Measurements from ENCODE around the gene TBRG4. TPM values are rescaled to one million over a fixed set of nuclear protein-coding genes. Genes with fewer than 3 reads are reported as not detected.

The TBRG4 gene
- total and polyA plus RNA-seq, 10 donors: 37.9 to 77.1 (median 57.9) TPM

- WGBS, 5 donors: 72 to 88% (median 80%) methylated on average over 1 of the region's 1 CpG
- peak overlapping the region in 7 of 8 donors; percentile 89 to 97 (median 94) for H3K27ac ChIP-seq
- no peak for DNase-seq
- TF ChIP-seq POLR2A (IDR thresholded peaks at IDR 0.05) (no peak), POLR2AphosphoS5 (IDR thresholded peaks at IDR 0.05) (no peak), CTCF (IDR thresholded peaks at IDR 0.05 in 8 of 11, conservative IDR thresholded peaks at IDR 0.05 in 3 of 11) (no peak)
- intact Hi-C loops (cut with DNase I; ENCODE audit: low total_unique reads): loop anchor here (10.0 kb wide), 1 partner anchor 108 kb away; the partner anchor contains the start of gene CCM2
- peaks cover 27 to 46% (median 41%) of the 10 kb centered on the region in 6 donors for H3K4me1 ChIP-seq
- no peak overlapping the region for H3K4me3 ChIP-seq
- peaks cover 5 to 20% (median 16%) of the 10 kb centered on the region in 6 donors for H3K36me3 ChIP-seq
- H3K27me3 ChIP-seq (replicated peaks in 1 of 7): no peaks in the 10 kb centered on the region
- H3K9me3 ChIP-seq: no peaks in the 10 kb centered on the region
These were observed 1.2 kb upstream of the TBRG4 start for GRCh38 chr7:45112648-45113047.

GRCh38 chr7:45108863-45109262 lies 2.6 kb downstream of the TBRG4 start:
- Histone ChIP-seq H3K9me3 (no peaks in the 10 kb centered on the region), H3K27me3 (replicated peaks in 1 of 7) (no peaks in the 10 kb centered on the region), H3K4me3 (no peak overlapping the region), H3K4me1 (peaks cover 33 to 76% (median 55%) of the 10 kb centered on the region in 6 donors), H3K27ac (no peak overlapping the region), H3K36me3 (peaks cover 14 to 58% (median 54%) of the 10 kb centered on the region in 6 donors)
- intact Hi-C loops (cut with DNase I; ENCODE audit: low total_unique reads): no loop called here
- DNase-seq: peak; percentile 53
- TF ChIP-seq POLR2AphosphoS5 (IDR thresholded peaks at IDR 0.05): no peak
- no peak for TF ChIP-seq POLR2A (IDR thresholded peaks at IDR 0.05)
- TF ChIP-seq CTCF (IDR thresholded peaks at IDR 0.05 in 8 of 11, conservative IDR thresholded peaks at IDR 0.05 in 3 of 11): no peak
- 78 to 99% (median 87%) methylated on average over 8 of the region's 8 CpGs for WGBS, 5 donors

GRCh38 chr7:45107356-45107755 lies 4.1 kb downstream of the TBRG4 start:
- Histone ChIP-seq H3K27ac (no peak overlapping the region), H3K36me3 (peaks cover 19 to 73% (median 69%) of the 10 kb centered on the region in 6 donors), H3K4me3 (no peak overlapping the region), H3K9me3 (no peaks in the 10 kb centered on the region), H3K4me1 (peaks cover 30 to 71% (median 53%) of the 10 kb centered on the region in 6 donors), H3K27me3 (replicated peaks in 1 of 7) (no peaks in the 10 kb centered on the region)
- TF ChIP-seq POLR2A (IDR thresholded peaks at IDR 0.05): no peak
- TF ChIP-seq CTCF (IDR thresholded peaks at IDR 0.05 in 8 of 11, conservative IDR thresholded peaks at IDR 0.05 in 3 of 11): no peak
- no peak for TF ChIP-seq POLR2AphosphoS5 (IDR thresholded peaks at IDR 0.05)
- DNase-seq: peak; percentile 1
- 67 to 82% (median 74%) methylated on average over 3 of the region's 3 CpGs for WGBS, 5 donors
- intact Hi-C loops (cut with DNase I; ENCODE audit: low total_unique reads): no loop called here

- no peak for TF ChIP-seq POLR2AphosphoS5 (IDR thresholded peaks at IDR 0.05)
- TF ChIP-seq CTCF (IDR thresholded peaks at IDR 0.05 in 8 of 11, conservative IDR thresholded peaks at IDR 0.05 in 3 of 11): no peak
- no peak for TF ChIP-seq POLR2A (IDR thresholded peaks at IDR 0.05)
- Histone ChIP-seq H3K9me3 (no peaks in the 10 kb centered on the region), H3K27me3 (replicated peaks in 1 of 7) (no peaks in the 10 kb centered on the region), H3K36me3 (peaks cover 24 to 78% (median 74%) of the 10 kb centered on the region in 6 donors), H3K4me3 (no peak overlapping the region), H3K4me1 (peaks cover 26 to 66% (median 48%) of the 10 kb centered on the region in 6 donors), H3K27ac (no peak overlapping the region)
- DNase-seq: no peak
- WGBS, 5 donors: 80 to 96% (median 87%) methylated on average over 8 of the region's 8 CpGs
- intact Hi-C loops (cut with DNase I; ENCODE audit: low total_unique reads): no loop called here
These were observed 4.7 kb downstream of the TBRG4 start for GRCh38 chr7:45106820-45107219.

Measured in spleen (tissue), 11 donors.